Parathyroid adenoma (tissue), 2 donors: ENCODE results near the gene PSME4.
"Not testable (repeated sequence)": the region's sequence is repeated elsewhere in the genome, so short reads cannot be mapped to it uniquely, and the experiment has no call there.

Source experiments
- H2AFZ ChIP-seq: fragments of 300-600 bp; sonication (generic); one replicate; pipeline ENCODE4 v1.7.0; 2017; ENCODE audit warnings: antibody characterized with exemption, mild to moderate bottlenecking
- H3K27ac ChIP-seq: fragments of 300-600 bp; sonication (generic); one replicate; pipeline ENCODE4 v1.7.0; 2017
- H3K27me3 ChIP-seq: fragments of 300-600 bp; sonication (generic); one replicate; pipeline ENCODE4 v1.7.0; 2017; ENCODE audit warnings: low read length; ENCODE audit not compliant: control insufficient read depth, insufficient read depth
- H3K36me3 ChIP-seq: fragments of 300-600 bp; sonication (generic); one replicate; pipeline ENCODE4 v1.7.0; 2017; ENCODE audit warnings: low read length; ENCODE audit not compliant: control insufficient read depth, insufficient read depth
- H3K4me1 ChIP-seq: fragments of 300-600 bp; sonication (generic); one replicate; pipeline ENCODE4 v1.7.0; 2017; ENCODE audit warnings: control low read depth
- H3K4me2 ChIP-seq: fragments of 300-600 bp; sonication (generic); one replicate; pipeline ENCODE4 v1.7.0; 2017; ENCODE audit warnings: low read length
- H3K4me3 ChIP-seq: fragments of 300-600 bp; sonication (generic); one replicate; pipeline ENCODE4 v1.7.0; 2017; ENCODE audit warnings: low read depth, low read length
- H3K79me2 ChIP-seq: fragments of 300-600 bp; sonication (generic); one replicate; pipeline ENCODE4 v1.7.0; 2017; ENCODE audit warnings: control low read depth
- H3K9ac ChIP-seq: fragments of 300-600 bp; sonication (generic); one replicate; pipeline ENCODE4 v1.7.0; 2017; ENCODE audit warnings: mild to moderate bottlenecking
- H3K9me3 ChIP-seq: fragments of 300-600 bp; sonication (generic); one replicate; pipeline ENCODE4 v1.7.0; 2017; ENCODE audit warnings: low read length; ENCODE audit not compliant: control insufficient read depth
- TF ChIP-seq, protein P1 (sequence below): fragments of 300-600 bp; sonication (generic); IDR thresholded peaks from one replicate; pipeline ENCODE4 v1.7.0; 2017; ENCODE audit warnings: antibody characterized with exemption, mild to moderate bottlenecking
- donor health status: primary hyperparathyroidism.

Gene PSME4

DNA sequence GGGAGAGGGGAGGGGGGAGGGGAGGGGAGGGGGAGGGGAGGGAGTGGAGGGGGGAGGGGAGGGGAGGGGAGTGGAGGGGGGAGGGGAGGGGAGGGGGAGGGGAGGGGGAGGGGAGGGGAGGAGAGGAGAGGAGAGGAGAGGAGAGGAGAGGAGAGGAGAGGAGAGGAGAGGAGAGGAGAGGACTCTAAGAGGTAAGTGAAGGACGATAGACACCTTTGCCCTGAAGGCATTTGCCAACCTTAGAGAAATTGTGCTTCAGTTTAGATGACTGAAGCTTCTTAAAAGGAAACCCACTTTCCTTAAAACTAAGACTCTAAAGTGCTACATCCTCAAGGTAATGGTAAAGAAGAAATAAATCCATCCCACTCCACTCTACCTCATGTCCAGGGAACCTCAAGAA is 130.2 kb downstream of the PSME4 start:
- TF ChIP-seq, protein P1, sequence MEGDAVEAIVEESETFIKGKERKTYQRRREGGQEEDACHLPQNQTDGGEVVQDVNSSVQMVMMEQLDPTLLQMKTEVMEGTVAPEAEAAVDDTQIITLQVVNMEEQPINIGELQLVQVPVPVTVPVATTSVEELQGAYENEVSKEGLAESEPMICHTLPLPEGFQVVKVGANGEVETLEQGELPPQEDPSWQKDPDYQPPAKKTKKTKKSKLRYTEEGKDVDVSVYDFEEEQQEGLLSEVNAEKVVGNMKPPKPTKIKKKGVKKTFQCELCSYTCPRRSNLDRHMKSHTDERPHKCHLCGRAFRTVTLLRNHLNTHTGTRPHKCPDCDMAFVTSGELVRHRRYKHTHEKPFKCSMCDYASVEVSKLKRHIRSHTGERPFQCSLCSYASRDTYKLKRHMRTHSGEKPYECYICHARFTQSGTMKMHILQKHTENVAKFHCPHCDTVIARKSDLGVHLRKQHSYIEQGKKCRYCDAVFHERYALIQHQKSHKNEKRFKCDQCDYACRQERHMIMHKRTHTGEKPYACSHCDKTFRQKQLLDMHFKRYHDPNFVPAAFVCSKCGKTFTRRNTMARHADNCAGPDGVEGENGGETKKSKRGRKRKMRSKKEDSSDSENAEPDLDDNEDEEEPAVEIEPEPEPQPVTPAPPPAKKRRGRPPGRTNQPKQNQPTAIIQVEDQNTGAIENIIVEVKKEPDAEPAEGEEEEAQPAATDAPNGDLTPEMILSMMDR = no peak
- H3K79me2 ChIP-seq = no peaks in the 10 kb centered on the region
- no peak overlapping the region for H3K27ac ChIP-seq
- H2AFZ ChIP-seq = no peak overlapping the region
- no peak overlapping the region for H3K4me2 ChIP-seq
- no peak overlapping the region for H3K9ac ChIP-seq
- no peaks in the 10 kb centered on the region for H3K27me3 ChIP-seq
- no peaks in the 10 kb centered on the region for H3K4me1 ChIP-seq
- H3K4me3 ChIP-seq = no peak overlapping the region
- no peaks in the 10 kb centered on the region for H3K9me3 ChIP-seq
- no peaks in the 10 kb centered on the region for H3K36me3 ChIP-seq

DNA sequence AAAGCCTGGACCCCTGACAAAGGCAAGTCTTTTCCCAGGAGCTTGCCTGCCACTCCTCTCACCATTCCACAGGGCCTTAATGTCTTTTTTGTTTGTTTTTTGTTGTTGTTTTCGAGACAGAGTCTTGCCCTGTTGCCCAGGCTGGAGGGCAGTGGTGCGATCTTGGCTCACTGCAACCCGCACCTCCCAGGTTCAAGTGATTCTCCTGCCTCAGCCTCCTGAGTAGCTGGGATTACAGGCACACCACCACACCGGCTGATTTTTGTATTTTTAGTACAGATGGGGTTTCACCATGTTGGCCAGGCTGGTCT is 140.9 kb downstream of the PSME4 start:
- H3K27ac ChIP-seq, H3K4me2 ChIP-seq, H3K4me3 ChIP-seq, H3K9me3 ChIP-seq, H3K36me3 ChIP-seq, H3K4me1 ChIP-seq, H2AFZ ChIP-seq, H3K27me3 ChIP-seq, H3K79me2 ChIP-seq, H3K9ac ChIP-seq: not testable (repeated sequence)

DNA sequence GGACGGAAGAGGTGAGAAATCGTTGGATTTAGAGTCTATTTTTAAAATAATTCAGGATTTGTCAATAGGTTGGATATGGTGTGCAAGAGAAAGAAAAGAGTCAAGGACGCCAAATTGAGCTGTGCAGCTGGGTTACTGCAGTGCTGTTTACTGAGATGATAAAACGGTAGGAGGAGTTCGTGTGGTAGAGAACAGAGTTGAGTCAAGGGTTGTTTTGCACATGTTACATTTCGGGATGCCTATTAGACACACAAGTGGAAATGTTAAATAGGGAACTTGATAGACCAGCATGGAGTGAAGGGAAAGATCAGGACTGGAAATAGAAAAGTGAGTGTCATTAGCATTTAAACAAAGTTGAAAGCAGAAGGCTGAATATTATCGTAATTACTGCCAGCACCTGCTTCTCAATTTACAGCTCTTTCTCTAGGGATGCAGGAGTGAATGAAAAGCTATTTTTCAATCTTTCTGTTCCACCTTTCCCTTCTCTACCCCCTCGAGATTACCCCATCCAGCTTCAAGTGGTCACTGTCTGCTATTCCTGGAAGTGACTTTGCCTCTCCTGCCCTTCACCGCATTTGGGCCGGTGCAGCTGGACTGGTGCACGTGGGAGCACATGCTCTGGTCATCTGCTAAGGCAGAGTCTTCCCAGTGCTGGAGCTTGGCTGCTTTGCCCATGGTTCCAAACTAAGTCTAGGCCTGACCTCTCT is 141.4 kb downstream of the PSME4 start:
- H2AFZ ChIP-seq = no peak overlapping the region
- no peaks in the 10 kb centered on the region for H3K9me3 ChIP-seq
- no peaks in the 10 kb centered on the region for H3K27me3 ChIP-seq
- TF ChIP-seq, protein P1 = no peak
- H3K4me3 ChIP-seq = no peak overlapping the region
- no peak overlapping the region for H3K9ac ChIP-seq
- no peaks in the 10 kb centered on the region for H3K4me1 ChIP-seq
- H3K79me2 ChIP-seq = no peaks in the 10 kb centered on the region
- H3K27ac ChIP-seq = no peak overlapping the region
- no peaks in the 10 kb centered on the region for H3K36me3 ChIP-seq
- no peak overlapping the region for H3K4me2 ChIP-seq

DNA sequence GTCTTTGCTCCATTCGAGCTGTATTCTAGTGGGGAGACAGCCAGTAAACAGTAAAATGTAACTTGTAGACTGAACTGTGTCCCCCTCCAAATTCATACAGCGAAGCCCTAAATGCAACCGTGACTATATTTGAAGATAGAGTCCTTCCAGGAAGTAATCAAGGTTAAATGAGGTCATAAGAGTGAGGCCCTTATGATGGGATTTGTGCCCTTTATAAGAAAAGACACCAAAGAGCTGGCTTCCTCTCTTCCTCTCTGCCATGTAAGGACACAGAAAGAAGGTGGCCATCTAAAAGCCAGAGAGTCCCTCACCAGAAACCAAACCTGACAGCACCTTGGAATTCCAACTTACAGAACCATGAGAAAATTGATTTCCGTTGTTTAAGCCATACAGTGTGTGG is 142.5 kb downstream of the PSME4 start:
- Histone ChIP-seq H3K36me3 (no peaks in the 10 kb centered on the region), H3K27ac (no peak overlapping the region), H2AFZ (no peak overlapping the region), H3K9ac (no peak overlapping the region), H3K27me3 (no peaks in the 10 kb centered on the region), H3K4me3 (no peak overlapping the region), H3K4me2 (no peak overlapping the region), H3K4me1 (no peaks in the 10 kb centered on the region), H3K9me3 (no peaks in the 10 kb centered on the region), H3K79me2 (no peaks in the 10 kb centered on the region)
- TF ChIP-seq, protein P1 = no peak

GRCh38 chr2:53827398-53828175 is 143.2 kb downstream of the PSME4 start:
- TF ChIP-seq, protein P1 = no peak
- H3K4me1 ChIP-seq = no peaks in the 10 kb centered on the region
- H3K79me2 ChIP-seq = no peaks in the 10 kb centered on the region
- no peak overlapping the region for H3K9ac ChIP-seq
- no peaks in the 10 kb centered on the region for H3K9me3 ChIP-seq
- H3K27me3 ChIP-seq = no peaks in the 10 kb centered on the region
- no peak overlapping the region for H2AFZ ChIP-seq
- no peaks in the 10 kb centered on the region for H3K36me3 ChIP-seq
- no peak overlapping the region for H3K4me2 ChIP-seq
- no peak overlapping the region for H3K27ac ChIP-seq
- H3K4me3 ChIP-seq = no peak overlapping the region
